Measurements from ENCODE around the gene NKX6-1.

GRCh38 chr4:84527391-84527790 lies 28.3 kb upstream of the NKX6-1 start:
- TF ChIP-seq, protein P1, sequence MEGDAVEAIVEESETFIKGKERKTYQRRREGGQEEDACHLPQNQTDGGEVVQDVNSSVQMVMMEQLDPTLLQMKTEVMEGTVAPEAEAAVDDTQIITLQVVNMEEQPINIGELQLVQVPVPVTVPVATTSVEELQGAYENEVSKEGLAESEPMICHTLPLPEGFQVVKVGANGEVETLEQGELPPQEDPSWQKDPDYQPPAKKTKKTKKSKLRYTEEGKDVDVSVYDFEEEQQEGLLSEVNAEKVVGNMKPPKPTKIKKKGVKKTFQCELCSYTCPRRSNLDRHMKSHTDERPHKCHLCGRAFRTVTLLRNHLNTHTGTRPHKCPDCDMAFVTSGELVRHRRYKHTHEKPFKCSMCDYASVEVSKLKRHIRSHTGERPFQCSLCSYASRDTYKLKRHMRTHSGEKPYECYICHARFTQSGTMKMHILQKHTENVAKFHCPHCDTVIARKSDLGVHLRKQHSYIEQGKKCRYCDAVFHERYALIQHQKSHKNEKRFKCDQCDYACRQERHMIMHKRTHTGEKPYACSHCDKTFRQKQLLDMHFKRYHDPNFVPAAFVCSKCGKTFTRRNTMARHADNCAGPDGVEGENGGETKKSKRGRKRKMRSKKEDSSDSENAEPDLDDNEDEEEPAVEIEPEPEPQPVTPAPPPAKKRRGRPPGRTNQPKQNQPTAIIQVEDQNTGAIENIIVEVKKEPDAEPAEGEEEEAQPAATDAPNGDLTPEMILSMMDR (IDR thresholded peaks at IDR 0.05) = no peak
- no peak for TF ChIP-seq POLR2A (IDR thresholded peaks at IDR 0.05)
